NCI-H510A treated with DMSO at 0.1 percent for 48 hours (cell line): Measurements from ENCODE around the gene PAK1.
"Not testable (repeated sequence)": the region's sequence is repeated elsewhere in the genome, so short reads cannot be mapped to it uniquely, and the experiment has no call there.

Experiments
- DNase-seq: peaks from one replicate; lab custom pipeline; 2025; lab: John Stamatoyannopoulos, UW

Gene PAK1

DNA sequence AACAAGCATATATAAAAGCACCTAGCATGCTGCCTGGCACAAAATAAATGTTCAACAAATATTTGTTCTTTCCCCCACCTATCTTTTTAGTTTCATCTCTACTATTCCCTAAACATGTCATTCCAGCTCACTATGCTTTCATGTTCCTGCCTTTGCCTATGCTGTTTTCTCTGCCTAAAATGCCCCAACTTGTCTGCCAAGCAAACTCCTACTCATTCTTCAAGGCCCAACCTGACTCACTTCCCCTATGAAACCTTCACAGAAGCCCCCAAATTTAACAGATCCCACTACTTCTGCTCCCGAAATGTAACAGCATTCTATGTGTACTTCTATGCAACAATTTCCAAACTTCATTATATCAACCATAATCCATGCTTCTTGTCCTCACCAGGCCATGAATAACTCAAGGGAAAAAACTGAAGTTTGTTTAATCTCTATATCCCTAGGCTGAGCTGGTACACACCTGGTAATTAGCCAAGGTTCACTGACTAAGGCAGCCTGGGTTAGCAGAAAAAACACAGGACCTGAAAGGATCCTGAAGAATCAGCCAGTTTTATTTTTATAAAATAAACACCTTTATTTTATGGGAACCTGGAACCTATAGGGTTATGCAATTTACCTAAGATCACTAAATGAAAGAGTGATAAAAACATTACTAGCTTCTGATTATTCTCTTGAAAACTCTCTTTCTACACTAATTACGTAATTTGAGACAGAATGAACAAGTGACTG, 72.2 kb downstream of the PAK1 start:
- DNase-seq = no peak

DNA sequence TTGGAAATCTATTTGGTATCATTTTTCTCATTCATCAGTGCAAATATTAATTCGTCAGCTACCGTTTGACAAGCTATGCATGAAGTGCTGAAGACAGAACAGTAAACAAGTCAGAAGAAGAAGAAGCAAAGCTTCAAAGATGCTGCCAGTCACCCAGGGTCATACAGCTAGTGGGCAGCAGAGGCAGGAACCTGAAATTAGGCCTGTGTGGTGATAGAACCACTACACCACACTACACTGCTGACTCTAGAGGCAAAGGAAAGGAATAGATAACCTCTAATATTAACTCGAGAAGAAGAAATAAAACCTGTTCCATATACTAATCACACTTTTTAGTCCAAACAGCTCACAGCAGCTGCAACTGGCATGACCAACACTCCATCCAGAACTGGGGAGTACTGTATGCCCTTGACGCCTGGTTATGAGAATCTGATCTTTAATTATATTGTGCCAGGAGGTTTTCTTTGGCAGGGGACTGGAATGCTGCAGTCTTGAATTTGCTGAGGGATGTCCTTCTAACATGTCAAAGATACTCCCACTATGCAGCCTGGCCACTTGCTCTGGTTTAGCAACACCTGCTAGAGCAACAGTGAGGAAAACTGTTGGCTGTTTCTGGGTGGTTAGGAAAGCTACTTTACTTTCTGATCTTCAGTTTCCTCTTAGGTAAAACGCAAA, 73.0 kb downstream of the PAK1 start:
- peak; percentile 46 for DNase-seq

DNA sequence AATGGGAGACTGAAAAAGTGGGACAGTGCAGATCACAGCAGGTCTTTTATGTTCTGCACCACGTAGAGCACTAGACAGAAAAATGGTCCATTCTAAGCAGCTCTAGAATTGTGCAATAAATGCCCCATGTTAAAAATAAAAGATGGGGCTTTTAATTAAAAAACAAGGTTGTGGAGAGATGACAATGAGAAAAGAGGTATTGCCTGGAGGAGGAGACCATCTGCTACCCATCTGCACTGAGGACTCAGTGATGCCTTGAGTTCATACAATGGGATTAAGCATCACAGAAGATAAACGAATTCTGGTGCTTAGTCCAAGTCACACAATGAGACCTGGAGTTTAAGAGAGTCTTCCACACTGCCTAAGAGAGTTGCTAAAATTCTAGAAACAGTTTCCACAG, 73.6 kb downstream of the PAK1 start:
- no peak for DNase-seq

DNA sequence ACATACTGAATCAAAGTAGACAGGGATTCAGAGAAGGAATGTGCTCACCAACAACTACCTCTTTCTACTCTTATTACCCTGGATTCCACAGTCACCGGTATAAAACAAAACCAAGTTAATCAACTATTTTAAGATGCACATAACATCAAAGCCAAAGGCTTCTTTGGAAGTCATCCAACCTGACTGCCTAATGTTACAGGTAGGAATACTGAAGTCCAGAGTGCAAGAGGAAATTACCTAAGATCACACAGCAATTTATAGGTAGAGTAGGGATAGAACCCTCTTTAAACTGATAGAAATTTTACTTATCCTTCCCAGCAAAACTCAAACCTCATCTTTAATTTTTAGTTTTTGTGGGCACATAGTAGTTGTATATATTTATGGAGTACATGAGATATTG, 76.3 kb downstream of the PAK1 start:
- no peak for DNase-seq

DNA sequence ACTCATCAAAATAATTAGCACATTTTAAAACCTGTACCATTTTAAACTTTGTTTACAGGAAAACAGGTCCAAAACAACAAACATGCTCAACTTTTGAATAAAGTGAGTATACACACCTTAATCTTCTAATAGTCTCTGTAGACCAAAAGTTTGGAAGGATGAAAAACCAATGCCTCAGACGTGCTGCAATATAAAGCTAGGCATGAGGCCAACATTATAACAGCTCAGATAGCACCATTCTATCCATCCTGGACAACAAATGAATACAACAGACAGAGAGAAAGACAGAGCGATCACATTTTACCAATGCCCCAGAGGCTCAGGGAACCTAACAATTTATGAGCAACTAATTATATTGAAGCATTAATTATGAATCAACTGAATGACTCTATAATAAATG, 77.0 kb downstream of the PAK1 start:
- no peak for DNase-seq

DNA sequence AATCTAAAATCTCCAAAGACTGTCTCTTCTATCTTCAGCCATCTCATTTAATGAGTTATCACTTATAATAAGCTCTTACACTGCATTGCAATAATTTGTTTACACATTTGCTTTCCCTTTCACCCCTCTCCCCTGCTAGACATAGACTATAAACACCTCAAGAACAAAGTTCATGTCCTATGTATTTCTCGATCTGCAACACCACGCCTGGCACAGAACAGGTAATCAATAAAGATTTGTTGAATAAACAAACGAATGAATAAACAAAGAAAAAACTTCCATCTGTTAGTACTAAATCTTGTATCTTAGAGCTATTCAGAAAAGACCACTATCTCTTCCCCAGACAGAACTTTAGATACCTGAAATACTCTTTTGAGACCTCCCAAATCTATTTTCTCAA, 77.6 kb downstream of the PAK1 start:
- no peak for DNase-seq

DNA sequence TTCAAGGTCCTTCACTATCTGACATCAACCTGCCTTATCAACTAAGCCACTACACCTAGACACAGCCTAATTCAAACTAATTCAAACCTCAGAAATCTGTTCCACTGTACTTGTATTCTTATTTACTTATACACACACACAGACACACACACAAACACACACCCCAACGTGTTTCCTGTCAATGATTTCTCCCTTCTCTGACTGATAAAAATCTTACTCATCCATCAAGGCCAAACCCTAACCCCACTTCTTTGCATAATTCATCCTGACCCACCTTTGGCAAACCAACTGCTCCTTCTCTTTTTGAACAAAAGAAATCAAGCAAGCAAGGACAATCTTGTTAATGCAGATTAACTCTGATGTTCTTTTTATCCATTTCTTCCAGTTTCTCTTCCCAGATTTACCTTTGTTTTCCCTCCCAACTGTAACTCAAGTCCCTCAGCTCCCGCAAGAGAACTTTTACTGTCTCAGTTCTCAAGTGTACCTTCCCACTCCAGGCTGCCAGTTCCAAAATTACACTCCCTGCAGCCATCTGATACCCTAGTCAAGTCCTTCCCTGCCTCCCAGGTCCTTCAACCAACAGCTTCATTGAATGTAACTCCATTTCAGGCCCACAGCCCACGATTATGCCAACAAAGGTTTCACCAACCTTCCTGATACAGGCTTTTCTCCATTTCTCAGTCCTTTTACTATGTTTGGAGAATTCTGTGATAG, 78.3 kb downstream of the PAK1 start:
- no peak for DNase-seq

DNA sequence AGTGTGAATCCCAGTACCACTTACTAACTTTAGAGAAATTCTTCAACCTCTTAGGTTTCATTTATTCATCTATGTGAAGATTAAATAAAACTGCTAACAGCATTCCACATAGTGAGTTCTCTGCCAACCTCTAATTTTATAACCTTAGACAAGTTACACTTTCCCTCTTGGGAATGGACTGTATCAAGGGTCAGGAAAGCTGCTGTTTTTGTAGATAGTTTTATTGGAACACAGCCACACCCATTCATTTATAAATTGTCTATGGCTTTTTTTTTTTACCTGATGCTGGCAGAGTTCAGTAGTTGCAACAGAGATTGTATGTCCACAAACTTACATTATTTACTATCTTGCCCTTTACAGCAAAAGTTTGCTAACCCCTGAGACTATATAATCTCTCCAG, 81.1 kb downstream of the PAK1 start:
- no peak for DNase-seq

DNA sequence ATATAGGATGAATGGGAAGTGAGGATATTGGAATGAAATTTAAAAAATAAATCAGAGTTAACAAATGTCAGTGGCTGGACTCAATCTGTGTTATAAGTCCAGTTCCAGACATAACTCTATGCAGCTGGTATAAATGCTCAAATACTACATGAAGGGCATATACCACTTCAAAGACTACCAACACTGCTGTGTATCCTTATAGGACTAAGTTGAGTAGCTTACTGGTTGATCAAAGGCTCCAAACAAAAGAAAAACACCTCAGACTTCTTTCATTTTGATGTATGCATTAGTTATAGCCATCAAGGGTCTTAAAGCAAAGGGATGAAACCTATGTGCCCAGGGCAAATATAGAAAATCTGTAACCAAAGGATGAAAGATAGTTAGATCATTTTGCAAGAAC, 86.2 kb downstream of the PAK1 start:
- DNase-seq = no peak

DNA sequence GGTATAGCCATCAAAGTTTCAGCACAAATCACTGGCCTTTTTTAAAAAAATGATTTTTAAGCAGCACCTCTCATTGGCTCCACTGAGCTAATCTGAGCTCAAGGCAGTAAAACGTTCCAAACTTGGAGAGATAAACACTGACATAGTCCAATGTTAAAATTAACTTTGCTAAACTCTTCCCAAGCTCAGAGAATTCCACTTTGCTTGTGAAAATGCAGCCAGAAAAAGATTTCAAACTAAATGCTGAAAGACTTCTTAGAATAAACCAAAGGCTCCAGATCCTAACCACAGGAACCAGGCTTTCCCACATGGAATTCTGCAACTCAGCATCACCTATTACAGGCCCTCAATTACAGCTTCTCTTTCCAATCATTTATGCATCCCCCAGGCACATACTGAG, 87.7 kb downstream of the PAK1 start:
- DNase-seq = no peak

DNA sequence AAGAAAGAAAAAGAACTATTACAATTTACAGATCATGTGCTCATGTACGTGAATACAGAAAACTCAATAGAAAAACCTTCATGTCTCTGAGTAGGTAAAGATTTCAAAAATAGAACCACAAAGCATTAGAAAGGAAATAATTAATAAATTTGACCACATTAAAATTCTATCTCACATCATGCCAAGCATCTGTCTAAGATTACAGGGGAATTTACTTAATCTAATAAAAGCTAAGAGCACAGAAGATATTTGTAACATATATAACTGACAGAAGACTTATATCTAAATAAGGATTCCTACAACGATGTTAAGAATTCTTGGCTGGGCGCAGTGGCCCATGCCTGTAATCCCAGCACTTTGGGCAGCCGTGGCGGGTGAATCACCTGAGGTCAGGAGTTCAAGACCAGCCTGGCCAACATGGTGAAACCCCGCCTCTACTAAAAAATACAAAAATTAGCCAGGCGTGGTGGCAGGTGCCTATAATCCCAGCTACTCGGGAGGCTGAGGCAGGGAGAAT, 88.6 kb downstream of the PAK1 start:
- DNase-seq = not testable (repeated sequence)

DNA sequence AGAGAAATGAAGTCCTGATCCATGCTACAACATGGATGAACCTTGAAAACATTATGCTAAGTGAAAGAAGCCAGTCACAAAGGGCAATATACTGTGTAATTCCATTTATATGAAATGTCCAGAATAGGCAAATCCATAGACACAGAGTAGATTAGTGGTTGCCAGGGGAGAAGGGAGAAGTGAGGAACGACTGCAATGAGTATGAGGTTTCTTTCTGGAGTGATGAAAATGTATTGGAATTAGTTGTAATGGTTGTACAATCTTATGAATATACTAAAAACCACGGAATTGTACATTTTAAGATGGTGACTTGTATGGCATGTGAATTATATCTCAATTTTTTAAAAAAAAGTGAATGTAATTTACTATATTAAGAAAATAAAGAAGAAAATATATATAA, 89.3 kb downstream of the PAK1 start:
- no peak for DNase-seq

DNA sequence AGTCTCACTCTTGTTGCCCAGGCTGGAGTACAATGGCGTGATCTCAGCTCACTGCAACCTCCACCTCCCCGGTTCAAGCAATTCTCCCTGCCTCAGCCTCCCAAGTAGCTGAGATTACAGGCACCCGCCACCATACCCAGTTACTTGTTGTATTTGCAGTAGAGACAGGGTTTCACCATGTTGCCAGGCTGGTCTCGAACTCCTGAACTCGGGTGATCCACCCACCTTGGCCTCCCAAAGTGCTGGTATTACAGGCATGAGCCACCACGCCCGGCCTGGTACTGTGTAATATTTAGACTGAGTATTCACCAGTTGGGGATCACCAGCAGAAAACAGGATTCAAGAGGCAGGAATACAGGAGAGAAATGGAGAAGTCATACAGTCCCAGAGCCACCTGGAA, 90.5 kb downstream of the PAK1 start:
- DNase-seq = not testable (repeated sequence)

DNA sequence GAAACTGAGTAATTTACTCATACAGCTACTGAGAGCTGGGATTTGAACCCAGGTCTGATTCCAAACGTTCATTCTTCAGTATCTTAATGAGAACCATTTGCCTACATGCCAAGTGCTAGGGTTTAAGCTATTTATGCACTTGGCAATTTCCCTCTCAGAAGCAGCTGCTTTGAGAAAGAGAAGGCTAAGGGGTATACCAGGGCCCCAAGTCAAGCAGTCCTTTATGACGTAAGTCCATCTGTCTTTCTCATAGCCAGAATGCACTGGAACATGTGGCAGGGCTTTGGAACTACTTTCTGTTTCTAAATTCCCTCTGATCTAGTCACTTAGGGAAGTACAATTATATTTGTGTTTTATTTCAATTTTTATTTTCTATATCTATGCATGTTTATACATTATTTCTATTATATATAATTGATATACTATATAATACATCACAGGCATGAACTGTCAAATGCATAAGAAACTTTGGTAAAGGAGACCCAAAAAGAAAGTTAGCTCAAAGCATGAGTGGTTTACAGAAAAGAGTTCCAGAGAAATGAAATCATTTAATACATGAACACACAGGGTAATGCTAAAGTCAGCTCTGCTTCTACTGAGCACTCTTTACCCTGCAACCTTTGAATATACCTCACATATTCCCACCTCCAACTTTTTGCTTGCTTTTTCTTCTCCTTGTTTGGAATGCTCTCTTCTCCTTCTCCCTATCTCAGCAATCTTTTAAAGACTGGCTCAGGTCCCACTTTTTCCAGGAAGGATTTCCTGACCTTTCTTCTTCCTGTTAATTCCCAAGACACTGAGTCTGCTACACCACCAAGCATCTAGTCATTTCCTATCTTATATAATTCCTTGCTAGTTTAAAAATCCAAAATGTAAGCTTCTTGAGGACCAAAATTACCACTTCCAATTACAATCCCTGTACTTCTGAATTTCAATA, 91.9 kb downstream of the PAK1 start:
- DNase-seq = no peak

DNA sequence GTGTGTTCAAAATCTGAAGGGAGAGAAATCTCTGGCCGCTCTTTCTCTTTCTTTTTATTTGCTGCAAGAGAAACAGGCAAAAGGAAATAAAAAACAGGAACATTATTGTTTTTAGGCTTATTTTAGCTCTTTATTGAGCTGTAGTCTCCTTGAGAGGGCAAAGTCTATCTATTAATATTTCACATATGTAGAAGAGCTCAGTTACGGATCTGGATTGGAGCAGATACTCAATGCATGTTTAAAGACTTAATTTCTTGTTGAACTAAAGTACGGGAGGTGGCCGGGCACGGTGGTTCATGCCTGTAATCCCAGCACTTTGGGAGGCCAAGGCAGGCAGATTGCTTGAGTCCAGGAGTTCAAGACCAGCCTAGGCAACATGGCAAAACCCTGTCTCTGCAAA, 94.0 kb downstream of the PAK1 start:
- no peak for DNase-seq

DNA sequence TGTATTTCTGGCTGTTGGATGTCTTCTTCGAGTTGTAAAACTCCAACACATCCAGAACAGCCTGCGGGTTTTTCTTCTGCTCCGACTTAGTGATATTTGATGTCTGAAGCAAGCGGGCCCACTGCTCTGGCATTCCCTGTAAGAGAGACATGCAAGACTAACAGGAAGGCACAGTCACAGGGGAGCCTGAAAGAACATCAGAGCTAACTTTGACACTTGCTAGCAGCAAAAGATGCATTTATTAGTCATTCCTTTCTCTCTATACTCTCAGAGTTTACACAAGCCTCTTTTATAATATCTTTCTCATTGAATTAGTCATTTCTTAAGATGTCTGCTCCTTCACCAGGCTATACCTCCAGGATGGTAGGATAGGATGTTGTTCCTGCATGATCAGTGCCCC, 94.6 kb downstream of the PAK1 start:
- DNase-seq = no peak

DNA sequence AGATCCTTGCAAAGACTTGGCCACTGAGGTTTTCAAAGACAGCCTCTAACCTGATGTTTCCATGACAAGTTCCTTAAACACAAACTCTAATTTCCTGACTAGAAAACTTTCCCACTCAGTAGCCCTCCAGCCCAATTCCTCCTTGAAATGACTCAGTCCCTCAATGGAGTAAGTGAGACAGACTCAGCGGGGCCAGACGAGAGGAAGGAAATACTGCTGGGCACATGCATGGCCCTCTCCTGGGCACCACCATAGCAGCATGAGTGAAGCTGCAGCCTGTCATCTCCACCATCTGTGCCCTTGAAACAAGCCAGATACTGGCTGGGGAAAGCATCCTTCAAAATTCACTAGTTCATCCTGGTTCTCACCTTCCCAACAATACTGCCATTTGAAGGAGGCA, 96.2 kb downstream of the PAK1 start:
- no peak for DNase-seq

DNA sequence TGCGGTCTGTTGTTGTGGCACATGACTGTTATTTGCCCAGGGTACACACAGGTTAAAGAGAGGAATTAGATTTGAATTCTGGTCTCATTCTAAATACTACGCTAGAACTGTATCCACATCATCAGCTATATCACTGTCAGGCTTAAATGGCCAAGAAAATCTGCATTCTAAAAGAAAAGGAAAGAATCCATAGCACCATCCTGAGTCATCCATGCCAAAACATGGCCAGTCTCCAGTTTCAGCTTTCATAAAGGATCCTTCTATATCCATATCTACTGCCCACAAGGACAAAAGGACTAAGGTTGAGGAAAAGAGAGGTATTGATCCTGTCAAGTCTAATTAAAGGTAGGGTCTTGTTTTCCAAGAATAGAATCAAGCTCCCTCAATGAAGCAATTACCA, 98.8 kb downstream of the PAK1 start:
- DNase-seq = no peak

DNA sequence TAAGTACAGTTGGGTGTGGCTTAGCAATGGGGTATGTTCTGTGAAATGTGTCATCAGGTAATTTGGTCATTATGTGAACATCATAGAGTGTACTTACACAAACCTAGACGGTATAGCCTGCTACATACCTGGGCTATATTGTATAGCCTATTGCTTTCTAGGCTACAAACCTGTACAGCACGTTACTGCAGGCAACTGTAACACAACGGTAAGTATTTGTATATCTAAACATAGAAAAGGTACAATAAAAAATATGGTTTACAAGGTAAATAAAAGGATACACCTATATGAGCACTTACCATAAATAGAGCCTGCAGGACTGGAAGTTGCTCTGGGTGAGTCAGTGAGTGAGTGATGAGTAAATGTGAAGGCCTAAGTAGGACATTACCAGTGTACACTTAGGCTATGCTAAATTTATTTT, 99.3 kb downstream of the PAK1 start:
- DNase-seq = no peak

DNA sequence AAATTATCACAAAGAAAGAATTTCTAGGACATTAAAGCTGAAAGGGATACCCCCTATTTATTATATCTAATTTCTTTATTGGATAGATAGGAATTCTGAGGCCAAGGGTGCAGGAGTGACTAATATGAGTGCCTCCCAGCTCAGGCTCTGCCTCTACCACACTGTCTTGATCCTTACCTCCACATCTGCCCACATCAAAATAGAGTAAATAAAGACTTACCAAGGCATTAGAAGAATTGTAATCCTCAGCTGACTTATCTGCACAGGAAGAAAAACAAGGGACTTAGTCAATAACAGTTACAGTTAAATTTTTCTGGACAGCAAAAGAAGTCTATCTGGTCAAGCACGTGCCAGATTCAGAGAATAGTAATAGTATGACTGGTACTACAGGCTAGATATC, 99.8 kb downstream of the PAK1 start:
- DNase-seq = no peak

DNA sequence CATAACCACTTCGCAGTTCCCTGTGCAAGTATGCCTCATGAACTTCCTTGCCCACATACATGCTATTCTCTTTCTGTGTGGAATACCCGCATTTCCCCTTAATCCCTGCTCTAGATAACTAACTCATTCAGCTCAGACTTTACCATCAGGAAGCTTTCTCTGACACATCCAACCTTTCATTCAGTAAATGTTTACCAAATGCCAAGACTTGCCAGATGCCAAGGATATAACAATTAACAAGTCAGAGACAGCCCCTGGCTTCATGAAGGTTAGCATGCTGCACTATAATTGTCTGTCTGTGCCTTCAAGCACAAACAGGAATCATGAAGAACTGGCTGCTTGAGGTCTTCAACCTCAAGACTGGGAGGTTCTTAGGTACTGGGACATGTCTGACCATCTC, 101.2 kb downstream of the PAK1 start:
- DNase-seq = no peak

DNA sequence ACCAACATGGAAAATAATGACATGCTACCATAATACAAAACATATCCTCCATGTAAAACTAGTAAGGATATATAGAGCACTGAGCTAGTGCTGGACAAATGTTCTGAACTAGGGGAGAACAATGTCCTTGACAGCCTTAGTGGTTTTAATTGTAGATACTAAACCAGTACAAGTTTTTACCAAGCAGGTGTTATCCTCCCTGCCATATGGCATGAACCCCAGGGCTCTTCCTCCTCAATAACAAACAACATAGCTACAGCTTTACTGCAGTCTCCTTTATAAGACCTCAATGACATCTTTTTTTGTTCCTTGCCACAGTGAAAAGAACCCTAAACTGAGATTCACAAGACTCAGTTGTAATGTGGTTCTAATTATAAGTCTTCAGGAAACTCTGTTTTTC, 102.2 kb downstream of the PAK1 start:
- no peak for DNase-seq
